Measurements from ENCODE around the gene CCDC194. TPM values are rescaled to one million over a fixed set of nuclear protein-coding genes. Genes with fewer than 3 reads are reported as not detected.

The CCDC194 gene
- total and polyA plus RNA-seq, 2 of the 8 experiments (the other 6 are each of a cell fraction or from before 2014, with no cell fraction given), result 0.33 TPM; not detected in 1

GRCh38 chr19:17389288-17389687, 4.7 kb downstream of the CCDC194 start:
- H2BK5ac ChIP-seq (ENCODE audit: low read depth, low read length), result no peak overlapping the region
- no peaks in the 10 kb centered on the region for H3K79me2 ChIP-seq (ENCODE audit: control insufficient read depth in 1 of 2, insufficient read depth in 2 of 2, low read length in 2 of 2)
- H3K79me1 ChIP-seq (ENCODE audit: low read depth, low read length), result no peaks in the 10 kb centered on the region
- peaks cover 0 to 5% (median 0%) of the 10 kb centered on the region in 4 experiments; a peak in 2 of 7 replicates for H3K27me3 ChIP-seq (replicated peaks in 1 of 4; ENCODE audit: control insufficient read depth in 3 of 4, extremely low read depth in 1 of 4, insufficient read depth in 3 of 4, low read length in 3 of 4)
- ChIA-PET CTCF (ENCODE audit: partially characterized antibody) (interaction anchor here (0.9 to 13.5 kb wide), 20 partner anchors 13 to 388 kb away, joined by 3 to 153 read pairs (median 5); partner anchors contain the start of genes MVB12A and PLVAP), POLR2A (ENCODE audit: partially characterized antibody) (interaction anchor here (0.7 to 2.2 kb wide), 7 partner anchors 11 to 141 kb away, joined by 3 to 8 read pairs (median 3); no protein-coding TSS in a partner anchor)
- no peak for FAIRE-seq
- no peak overlapping the region for H3K9ac ChIP-seq (replicated peaks in 1 of 4; ENCODE audit: extremely low read depth in 1 of 4, low read depth in 3 of 4, low read length in 3 of 4)
- H4K5ac ChIP-seq (ENCODE audit: insufficient read length, low read depth, low read length), result no peak overlapping the region
- no peak overlapping the region for H2AK5ac ChIP-seq (ENCODE audit: low read depth, low read length)
- no peak overlapping the region for H4K91ac ChIP-seq (replicated peaks; ENCODE audit: insufficient read length, low read length)
- H3K18ac ChIP-seq (ENCODE audit: extremely low read depth, low read length), result no peak overlapping the region
- H3K36me3 ChIP-seq (ENCODE audit: control insufficient read depth in 2 of 4, insufficient read depth in 4 of 4, low read length in 3 of 4), result no peaks in the 10 kb centered on the region
- H3K23ac ChIP-seq (ENCODE audit: insufficient read length), result no peak overlapping the region
- 47% methylated on average over 1 of the region's 1 CpG; no CpG with 5 or more reads in 1 of the 2 experiments for WGBS, 2 experiments (ENCODE audit: extremely low coverage in 1 of 2, insufficient coverage in 1 of 2, insufficient read length in 1 of 2, insufficient replicate concordance in 2 of 2, low coverage in 1 of 2, low lambda C conversion rate in 2 of 2, missing lambda C conversion rate in 1 of 2)
- no peak overlapping the region for H2BK15ac ChIP-seq (ENCODE audit: low read length)
- no peak overlapping the region for H3K4ac ChIP-seq (replicated peaks; ENCODE audit: insufficient read length, low read depth, low read length)
- peaks cover 0 to 9% (median 4%) of the 10 kb centered on the region in 4 experiments; a peak in 5 of 7 replicates for H3K4me1 ChIP-seq (replicated peaks in 1 of 4; ENCODE audit: control insufficient read depth in 3 of 4, insufficient read depth in 4 of 4, low read length in 3 of 4)
- H4K8ac ChIP-seq (ENCODE audit: extremely low read depth, insufficient read depth, low read length), result no peak overlapping the region
- no peak overlapping the region for H3K14ac ChIP-seq (ENCODE audit: insufficient read length)
- no peak for DNase-seq (ENCODE audit: low read depth in 1 of 2, low spot score in 2 of 2)
- no peak overlapping the region for H2BK20ac ChIP-seq (ENCODE audit: low read length)
- peaks cover 11% of the 10 kb centered on the region for H3K23me2 ChIP-seq (ENCODE audit: low read depth, low read length)
- no peak overlapping the region for H2BK12ac ChIP-seq (ENCODE audit: low read depth, low read length)
- no peak overlapping the region for H3K4me3 ChIP-seq (ENCODE audit: extremely low read depth in 1 of 4, insufficient read depth in 2 of 4, low read depth in 3 of 4, low read length in 4 of 4)
- no peak overlapping the region for H2AFZ ChIP-seq (ENCODE audit: low read length)
- H3K27ac ChIP-seq (ENCODE audit: low read depth, low read length), result no peak overlapping the region
- H3K56ac ChIP-seq (replicated peaks; ENCODE audit: insufficient read length, low read depth, low read length), result no peak overlapping the region
- no peaks in the 10 kb centered on the region for H4K20me1 ChIP-seq (replicated peaks in 1 of 2; ENCODE audit: control insufficient read depth in 1 of 2, insufficient read depth in 2 of 2, low read length in 2 of 2)
- H2BK120ac ChIP-seq (replicated peaks; ENCODE audit: low read depth, low read length), result no peak overlapping the region
- H3K4me2 ChIP-seq (ENCODE audit: insufficient read depth in 1 of 2, low read depth in 2 of 2, low read length in 2 of 2), result no peak overlapping the region; a peak in 1 of 4 replicates
- H3K9me3 ChIP-seq (ENCODE audit: insufficient read depth in 2 of 2, low read depth in 1 of 2, low read length in 1 of 2), result no peaks in the 10 kb centered on the region
- TF ChIP-seq CTBP2 (IDR thresholded peaks at IDR 0.05; ENCODE audit: borderline replicate concordance, insufficient read depth, insufficient read length, low read length) (no peak), GABPA (IDR thresholded peaks at IDR 0.05; ENCODE audit: borderline replicate concordance, insufficient read depth, low read length) (no peak), KDM4A (IDR thresholded peaks at IDR 0.05; ENCODE audit: low read depth, low read length, severe bottlenecking) (no peak), CHD2 (IDR thresholded peaks at IDR 0.05; ENCODE audit: low read length) (no peak), POLR2A (IDR thresholded peaks at IDR 0.05; ENCODE audit: control extremely low read depth in 1 of 2, low read depth in 2 of 2, low read length in 2 of 2) (no peak), ASH2L (IDR thresholded peaks at IDR 0.05; ENCODE audit: low read length) (no peak), SIRT6 (IDR thresholded peaks at IDR 0.05; ENCODE audit: low read length) (no peak), SRF (IDR thresholded peaks at IDR 0.05; ENCODE audit: low read depth, low read length) (no peak), KDM5A (IDR thresholded peaks at IDR 0.05; ENCODE audit: low read length) (no peak), TBP (IDR thresholded peaks at IDR 0.05; ENCODE audit: low read depth, low read length) (no peak), USF2 (IDR thresholded peaks at IDR 0.05; ENCODE audit: low read length) (no peak), CBX8 (IDR thresholded peaks at IDR 0.05; ENCODE audit: borderline replicate concordance, low read depth, low read length) (no peak)
